Mucosa of rectum (tissue), 2 donors: Measurements from ENCODE around the gene COMMD2.
A peak's percentile ranks its signal among the peaks of the same experiment; 100 is the strongest.

Experiments used
- H3K27ac ChIP-seq, 2 donors: one replicate each; pipeline ENCODE4 v1.7.0; 2013; ENCODE audit warnings: inconsistent platforms in 2 of 2, low read depth in 2 of 2, low read length in 2 of 2
- H3K27me3 ChIP-seq, 2 donors: one replicate each; pipeline ENCODE4 v1.7.0; 2013; ENCODE audit warnings: low read length in 2 of 2; ENCODE audit not compliant: control insufficient read depth in 2 of 2, insufficient read depth in 2 of 2
- H3K36me3 ChIP-seq, 2 donors: one replicate each; pipeline ENCODE4 v1.7.0; 2013; ENCODE audit warnings: low read length in 2 of 2; ENCODE audit not compliant: control insufficient read depth in 2 of 2, insufficient read depth in 2 of 2
- H3K4me1 ChIP-seq, 2 donors: one replicate each; pipeline ENCODE4 v1.7.0; 2013; ENCODE audit warnings: low read length in 2 of 2, mild to moderate bottlenecking in 1 of 2; ENCODE audit not compliant: control insufficient read depth in 2 of 2, insufficient read depth in 2 of 2
- H3K4me3 ChIP-seq, 2 donors: one replicate each; pipeline ENCODE4 v1.7.0; 2013; ENCODE audit warnings: low read length in 2 of 2
- H3K9ac ChIP-seq, 2 donors: one replicate each; pipeline ENCODE4 v1.7.0; 2013; ENCODE audit warnings: low read length in 2 of 2, low read depth in 1 of 2, mild to moderate bottlenecking in 1 of 2
- H3K9me3 ChIP-seq, 2 donors: one replicate each; pipeline ENCODE4 v1.7.0; 2013; ENCODE audit warnings: low read length in 2 of 2; ENCODE audit not compliant: control insufficient read depth in 2 of 2
- donor health status: healthy.
- donor health status: Normal muscosa, but diverticular disease.

COMMD2 gene

GRCh38 chr3:149736175-149736952 is 15.9 kb downstream of the COMMD2 start:
- Histone ChIP-seq H3K27ac (no peak overlapping the region), H3K4me3 (no peak overlapping the region)

DNA sequence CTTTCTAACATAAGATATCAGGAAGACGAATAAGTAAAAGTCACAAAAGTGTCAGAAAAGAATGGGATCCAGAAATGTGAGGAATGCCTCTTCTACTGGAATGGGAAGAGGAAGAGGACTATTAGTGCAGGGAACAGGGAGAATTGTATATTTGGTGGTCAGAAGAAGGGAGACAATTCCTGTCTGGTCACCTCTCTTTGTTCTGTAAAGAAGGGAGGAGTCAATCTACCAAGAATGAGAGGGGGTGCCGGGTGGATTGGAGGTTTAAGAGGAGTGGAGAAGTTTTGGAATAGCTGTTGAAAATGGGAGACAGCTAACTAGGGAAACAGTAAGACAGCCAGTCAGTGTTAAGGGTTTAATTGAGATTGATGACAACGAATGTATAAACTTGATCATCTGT is 20.1 kb downstream of the COMMD2 start:
- Histone ChIP-seq H3K27me3 (no peaks in the 10 kb centered on the region), H3K4me1 (no peaks in the 10 kb centered on the region), H3K4me3 (no peak overlapping the region), H3K27ac (no peak overlapping the region), H3K9me3 (no peaks in the 10 kb centered on the region), H3K36me3 (no peaks in the 10 kb centered on the region), H3K9ac (no peak overlapping the region)

More at GRCh38 chr3:149736175-149736952, 15.9 kb downstream of the COMMD2 start:
- no peaks in the 10 kb centered on the region for H3K4me1 ChIP-seq
- H3K9ac ChIP-seq = no peak overlapping the region
- no peaks in the 10 kb centered on the region for H3K9me3 ChIP-seq
- no peaks in the 10 kb centered on the region for H3K27me3 ChIP-seq
- peaks cover 7 to 11% of the 10 kb centered on the region in 2 donors for H3K36me3 ChIP-seq

GRCh38 chr3:149727656-149728055 is 24.6 kb downstream of the COMMD2 start:
- no peak overlapping the region for H3K9ac ChIP-seq
- H3K27ac ChIP-seq = no peak overlapping the region
- no peaks in the 10 kb centered on the region for H3K9me3 ChIP-seq
- H3K4me3 ChIP-seq = no peak overlapping the region
- no peaks in the 10 kb centered on the region for H3K4me1 ChIP-seq
- H3K36me3 ChIP-seq = no peaks in the 10 kb centered on the region
- no peaks in the 10 kb centered on the region for H3K27me3 ChIP-seq

DNA sequence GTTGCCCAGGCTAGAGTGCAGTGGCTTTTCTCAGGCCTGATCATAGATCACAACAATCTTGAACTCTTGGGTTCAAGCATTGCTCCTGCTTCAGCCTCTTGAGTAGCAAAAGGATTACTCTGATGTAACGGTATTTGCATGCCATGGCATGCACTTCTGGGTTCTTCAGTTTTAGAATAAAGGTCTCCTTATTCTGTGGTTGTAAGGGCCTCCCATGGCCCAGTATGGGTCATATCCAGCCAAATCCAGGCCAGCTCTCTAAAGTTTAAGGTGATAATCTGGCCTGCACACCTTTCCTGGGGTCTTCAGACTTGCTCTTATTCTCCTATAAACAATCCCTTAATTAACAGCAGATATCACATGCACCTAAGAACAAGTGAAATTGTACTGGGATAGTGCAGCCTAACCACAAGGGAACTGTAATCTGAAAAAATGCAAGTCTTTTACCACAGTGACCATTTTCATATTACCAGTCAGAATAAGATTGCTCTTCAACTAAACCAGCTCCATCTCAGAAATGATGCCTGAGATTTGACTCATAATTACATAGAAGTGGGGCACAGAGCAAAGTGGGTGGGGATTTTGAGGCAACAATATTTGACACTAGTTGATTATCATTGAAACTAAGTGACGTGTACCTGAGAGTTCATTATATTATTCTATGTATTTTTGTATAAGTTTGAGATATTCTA is 25.4 kb downstream of the COMMD2 start:
- Histone ChIP-seq H3K4me3 (no peak overlapping the region), H3K27ac (no peak overlapping the region), H3K9ac (no peak overlapping the region), H3K4me1 (no peaks in the 10 kb centered on the region), H3K27me3 (no peaks in the 10 kb centered on the region), H3K36me3 (no peaks in the 10 kb centered on the region), H3K9me3 (no peaks in the 10 kb centered on the region)

DNA sequence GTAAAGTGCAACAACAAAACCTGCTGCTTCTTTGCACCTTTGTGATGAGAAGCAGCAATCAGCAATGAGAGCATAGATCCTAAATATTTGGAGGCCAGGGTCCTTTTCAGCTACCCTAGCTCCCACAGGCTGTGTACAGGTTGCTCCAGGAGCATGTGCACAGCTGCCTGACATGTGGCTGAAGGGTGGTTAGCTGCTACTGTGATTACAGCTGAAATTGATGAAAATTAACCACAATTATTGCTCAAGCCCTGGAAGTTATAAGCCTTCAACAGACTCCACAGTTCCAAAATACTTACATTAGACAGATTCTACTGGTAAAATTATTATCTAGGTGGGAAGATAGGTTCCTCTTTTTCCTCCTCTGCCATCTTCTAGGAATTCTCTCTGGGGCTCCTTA is 28.5 kb downstream of the COMMD2 start:
- H3K9me3 ChIP-seq = no peaks in the 10 kb centered on the region
- no peaks in the 10 kb centered on the region for H3K4me1 ChIP-seq
- no peak overlapping the region for H3K4me3 ChIP-seq
- no peaks in the 10 kb centered on the region for H3K27me3 ChIP-seq
- no peak overlapping the region for H3K9ac ChIP-seq
- H3K36me3 ChIP-seq = no peaks in the 10 kb centered on the region
- H3K27ac ChIP-seq = no peak overlapping the region

- Histone ChIP-seq H3K27me3 (no peaks in the 10 kb centered on the region), H3K9ac (no peak overlapping the region), H3K4me1 (peaks cover 0 to 4% of the 10 kb centered on the region in 2 donors), H3K9me3 (no peaks in the 10 kb centered on the region), H3K4me3 (no peak overlapping the region), H3K36me3 (no peaks in the 10 kb centered on the region), H3K27ac (no peak overlapping the region)
These were observed 31.4 kb downstream of the COMMD2 start for GRCh38 chr3:149720918-149721317.

- H3K36me3 ChIP-seq = no peaks in the 10 kb centered on the region
- no peaks in the 10 kb centered on the region for H3K9me3 ChIP-seq
- H3K4me1 ChIP-seq = peaks cover 0 to 4% of the 10 kb centered on the region in 2 donors
- no peak overlapping the region for H3K9ac ChIP-seq
- no peaks in the 10 kb centered on the region for H3K27me3 ChIP-seq
- H3K27ac ChIP-seq = no peak overlapping the region
- peak overlapping the region; percentile 27 to 46 for H3K4me3 ChIP-seq
These were observed 34.8 kb downstream of the COMMD2 start for GRCh38 chr3:149717391-149718056.

DNA sequence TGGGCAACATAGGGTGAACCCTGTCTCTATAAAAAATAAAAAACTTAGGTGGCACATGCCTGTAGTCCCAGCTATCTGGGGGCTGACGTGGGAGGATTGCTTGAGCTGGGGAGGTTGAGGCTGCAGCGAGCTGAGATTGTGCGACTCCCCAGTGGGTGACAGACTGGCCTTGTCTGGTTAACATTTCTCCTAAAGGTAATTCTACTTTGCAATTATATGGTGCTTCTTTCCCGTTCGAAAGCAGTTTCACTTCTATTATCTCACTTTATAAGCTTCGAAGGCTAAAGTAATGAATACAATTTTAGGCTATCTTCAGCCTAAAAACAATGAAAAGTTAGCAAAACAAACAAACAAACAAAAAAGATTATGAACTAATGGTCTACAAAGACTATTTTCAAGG is 35.3 kb downstream of the COMMD2 start:
- H3K4me3 ChIP-seq = peak overlapping the region; percentile 27 to 46
- H3K36me3 ChIP-seq = no peaks in the 10 kb centered on the region
- H3K4me1 ChIP-seq = peaks cover 0 to 4% of the 10 kb centered on the region in 2 donors
- no peak overlapping the region for H3K27ac ChIP-seq
- H3K27me3 ChIP-seq = no peaks in the 10 kb centered on the region
- H3K9me3 ChIP-seq = no peaks in the 10 kb centered on the region
- no peak overlapping the region for H3K9ac ChIP-seq

- Histone ChIP-seq H3K27ac (no peak overlapping the region), H3K36me3 (no peaks in the 10 kb centered on the region), H3K4me3 (no peak overlapping the region), H3K9ac (no peak overlapping the region), H3K4me1 (peaks cover 0 to 4% of the 10 kb centered on the region in 2 donors), H3K27me3 (no peaks in the 10 kb centered on the region), H3K9me3 (no peaks in the 10 kb centered on the region)
These were observed 37.0 kb downstream of the COMMD2 start for GRCh38 chr3:149715247-149715646.
